Stimulated activated naive CD4-positive, alpha-beta T cell (primary cell): ENCODE results near the gene CFAP100.

Source experiments
- DNase-seq, 6 experiments: peaks; one replicate each; lab custom pipeline; 2025; lab: John Stamatoyannopoulos, UW

The CFAP100 gene

GRCh38 chr3:126402666-126403302 lies 8.1 kb downstream of the CFAP100 start:
- DNase-seq, result no peak

GRCh38 chr3:126406389-126407296 lies 11.9 kb downstream of the CFAP100 start:
- no peak for DNase-seq

- no peak for DNase-seq
Observed at GRCh38 chr3:126407412-126408044, 12.8 kb downstream of the CFAP100 start.

GRCh38 chr3:126408099-126408498 lies 13.4 kb downstream of the CFAP100 start:
- DNase-seq, result no peak

GRCh38 chr3:126412841-126413692 lies 18.4 kb downstream of the CFAP100 start:
- DNase-seq, result no peak

- DNase-seq, result no peak
Observed at GRCh38 chr3:126413693-126414080, 19.0 kb downstream of the CFAP100 start.

GRCh38 chr3:126414406-126414805 lies 19.7 kb downstream of the CFAP100 start:
- DNase-seq, result no peak

- DNase-seq, result no peak
Observed at GRCh38 chr3:126414961-126415660, 20.4 kb downstream of the CFAP100 start.

GRCh38 chr3:126415661-126416591 lies 21.2 kb downstream of the CFAP100 start:
- DNase-seq, result no peak

GRCh38 chr3:126416943-126417342 lies 22.2 kb downstream of the CFAP100 start:
- no peak for DNase-seq

GRCh38 chr3:126417515-126417914 lies 22.8 kb downstream of the CFAP100 start:
- no peak for DNase-seq

GRCh38 chr3:126417981-126418530 lies 23.3 kb downstream of the CFAP100 start:
- DNase-seq, result no peak

- DNase-seq, result no peak
Observed at GRCh38 chr3:126418661-126419131, 24.0 kb downstream of the CFAP100 start.

- no peak for DNase-seq
Observed at GRCh38 chr3:126419151-126419703, 24.5 kb downstream of the CFAP100 start.

- DNase-seq, result no peak
Observed at GRCh38 chr3:126419886-126420786, 25.4 kb downstream of the CFAP100 start.

- no peak for DNase-seq
Observed at GRCh38 chr3:126421573-126422119, 26.9 kb downstream of the CFAP100 start.

GRCh38 chr3:126422121-126422520 lies 27.4 kb downstream of the CFAP100 start:
- DNase-seq, result no peak

GRCh38 chr3:126422571-126423091 lies 27.9 kb downstream of the CFAP100 start:
- DNase-seq, result no peak
